Myocyte (in vitro differentiated cells): Measurements from ENCODE around the gene UNC5CL. TPM values are rescaled to one million over a fixed set of nuclear protein-coding genes. Genes with fewer than 3 reads are reported as not detected.

Experiments
- DNase-seq: peaks from one replicate; pipeline ENCODE4 v3.0.0-alpha.2; 2012; ENCODE audit warnings: low read depth
- polyA plus RNA-seq: library from polyadenylated mRNA; unstranded; fragments of >200 nt; gene quantifications from one replicate; pipeline ENCODE4 v1.2.1, GENCODE V29; 2012; ENCODE audit warnings: missing spikeins
- total RNA-seq: library from RNA; depleted of rRNA; stranded (reverse); fragments of >200 nt; gene quantifications from 2 replicates; pipeline ENCODE4 v1.2.3, GENCODE V29; 2014

UNC5CL gene, protein sequence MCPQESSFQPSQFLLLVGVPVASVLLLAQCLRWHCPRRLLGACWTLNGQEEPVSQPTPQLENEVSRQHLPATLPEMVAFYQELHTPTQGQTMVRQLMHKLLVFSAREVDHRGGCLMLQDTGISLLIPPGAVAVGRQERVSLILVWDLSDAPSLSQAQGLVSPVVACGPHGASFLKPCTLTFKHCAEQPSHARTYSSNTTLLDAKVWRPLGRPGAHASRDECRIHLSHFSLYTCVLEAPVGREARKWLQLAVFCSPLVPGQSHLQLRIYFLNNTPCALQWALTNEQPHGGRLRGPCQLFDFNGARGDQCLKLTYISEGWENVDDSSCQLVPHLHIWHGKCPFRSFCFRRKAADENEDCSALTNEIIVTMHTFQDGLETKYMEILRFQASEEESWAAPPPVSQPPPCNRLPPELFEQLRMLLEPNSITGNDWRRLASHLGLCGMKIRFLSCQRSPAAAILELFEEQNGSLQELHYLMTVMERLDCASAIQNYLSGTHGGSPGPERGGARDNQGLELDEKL
- total RNA-seq: 2.3 and 2.7 TPM in 2 replicates
- polyA plus RNA-seq: 0.45 TPM

DNA sequence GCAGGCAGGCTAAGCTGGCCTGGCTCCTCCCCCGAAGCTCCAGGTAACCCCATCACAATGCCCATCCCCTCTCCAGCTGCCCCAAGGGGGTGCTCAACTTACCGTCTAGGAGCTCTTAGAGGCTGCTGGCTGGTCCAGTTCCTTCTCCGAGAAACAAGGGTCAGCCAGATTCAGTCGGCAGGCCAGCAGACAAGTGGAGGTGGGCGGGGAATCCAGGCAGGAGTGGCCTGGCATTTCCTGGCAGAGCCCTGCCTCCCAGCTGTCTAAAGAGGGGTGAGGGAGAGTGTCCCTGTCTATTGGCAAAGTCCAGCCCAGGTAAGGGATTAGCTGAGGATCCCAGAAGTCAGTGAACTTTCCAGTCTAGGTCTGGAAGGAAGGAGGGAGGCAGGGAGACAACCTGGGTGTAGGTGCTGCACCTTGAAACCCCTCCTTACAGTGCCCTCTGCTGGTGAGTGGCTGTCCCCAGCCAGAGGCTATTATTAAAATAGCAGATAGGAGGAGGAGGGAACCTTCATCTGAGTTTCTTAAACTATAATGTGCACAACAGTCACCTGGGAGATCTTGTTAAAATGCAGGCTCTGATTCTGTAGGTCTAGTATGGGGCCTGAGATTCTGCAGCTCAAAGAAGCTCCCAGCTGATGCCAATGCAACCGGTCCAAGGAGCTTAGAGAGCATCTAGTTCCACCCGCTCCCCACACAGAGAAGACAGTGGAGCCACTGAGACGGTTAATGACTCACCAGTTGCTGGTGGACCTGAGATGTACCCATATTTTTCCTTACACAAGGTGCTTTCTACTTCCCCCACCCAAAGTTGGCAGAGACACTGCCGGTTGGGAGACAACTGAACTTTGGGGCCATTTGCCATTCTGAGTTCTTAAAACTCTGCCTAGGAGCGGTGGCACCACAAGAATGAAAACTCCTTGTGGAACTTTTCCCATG is at the start of gene UNC5CL:
TSS of gene UNC5CL (minus strand) at position 162 of the 939 bp plus-strand sequence. CDS start 4,147 bp downstream, outside the sequence.
- no peak for DNase-seq

DNA sequence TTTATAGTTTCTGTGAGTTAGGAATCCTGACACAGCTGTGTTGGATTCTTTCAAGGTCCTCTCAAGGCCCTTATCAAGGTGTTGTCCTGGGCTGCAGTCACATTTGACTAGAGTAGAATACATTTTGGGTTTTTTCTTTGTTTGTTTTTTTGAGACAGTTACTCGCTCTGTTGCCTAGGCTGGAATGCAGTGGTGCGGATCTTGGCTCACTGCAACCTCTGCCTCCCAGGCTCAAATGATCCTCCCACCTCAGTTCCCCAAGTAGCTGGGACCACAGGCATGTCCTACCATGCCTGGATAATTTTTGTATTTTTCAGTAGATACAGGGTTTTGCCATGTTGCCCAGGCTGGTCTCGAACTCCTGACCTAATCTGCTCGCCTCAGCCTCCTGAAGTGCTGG is 49.4 kb upstream of the UNC5CL start:
- DNase-seq: no peak

DNA sequence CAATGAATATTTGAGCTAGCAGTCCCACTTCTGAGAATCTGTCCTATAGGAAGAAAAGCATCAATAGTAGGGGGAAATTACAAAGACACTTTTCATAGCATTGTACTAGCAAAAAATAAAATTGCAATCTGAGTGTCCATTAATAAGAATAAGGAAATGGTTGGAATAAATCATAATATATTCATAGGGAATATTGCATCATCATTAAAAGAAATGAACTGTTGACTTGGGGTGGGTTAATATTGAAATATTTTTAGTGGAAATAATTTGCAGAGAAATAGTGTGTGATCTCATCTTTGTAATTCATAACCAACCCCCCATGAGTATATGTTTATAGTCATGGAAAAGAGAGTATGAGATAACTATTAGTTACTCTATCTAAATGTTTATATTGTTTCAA is 46.2 kb upstream of the UNC5CL start:
- DNase-seq: no peak

DNA sequence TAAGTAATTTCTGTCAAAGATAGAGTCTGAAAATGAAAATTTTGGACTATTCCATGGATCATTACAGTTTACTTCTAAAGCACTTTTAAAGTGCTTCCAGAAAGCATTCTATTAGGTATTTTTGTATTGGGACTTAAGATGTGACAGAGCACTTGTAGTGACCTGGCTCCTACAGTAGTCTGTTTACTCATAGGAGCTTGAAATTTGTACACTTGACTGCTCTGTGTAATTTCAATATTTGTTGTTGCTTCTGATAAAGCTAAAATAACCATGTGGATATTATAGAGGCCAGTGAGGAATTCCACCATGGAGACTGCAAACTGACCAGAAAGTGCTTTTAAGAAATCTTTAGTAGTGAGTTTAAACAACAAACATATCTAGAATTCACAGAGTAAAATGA is 44.1 kb upstream of the UNC5CL start:
- no peak for DNase-seq

DNA sequence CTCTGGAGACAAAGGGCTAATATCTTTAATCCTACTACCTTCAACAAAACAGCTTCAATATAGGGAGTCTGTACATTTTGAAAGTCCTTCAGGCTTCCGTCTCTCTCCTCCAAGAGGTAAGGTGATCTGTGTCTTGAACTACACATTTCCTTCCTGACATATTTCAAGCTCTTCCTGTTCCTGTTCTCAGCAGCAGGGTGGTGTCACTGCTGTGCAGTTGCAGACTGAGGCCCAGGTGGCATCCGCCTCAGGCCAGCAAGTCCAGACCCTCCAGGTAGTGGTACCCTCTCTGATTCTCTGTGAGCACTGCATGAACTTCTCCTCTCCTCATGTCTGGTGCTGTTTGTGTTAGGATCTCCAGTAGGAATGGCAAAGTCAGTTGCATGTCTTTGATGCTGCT is 41.6 kb upstream of the UNC5CL start:
- DNase-seq: no peak

DNA sequence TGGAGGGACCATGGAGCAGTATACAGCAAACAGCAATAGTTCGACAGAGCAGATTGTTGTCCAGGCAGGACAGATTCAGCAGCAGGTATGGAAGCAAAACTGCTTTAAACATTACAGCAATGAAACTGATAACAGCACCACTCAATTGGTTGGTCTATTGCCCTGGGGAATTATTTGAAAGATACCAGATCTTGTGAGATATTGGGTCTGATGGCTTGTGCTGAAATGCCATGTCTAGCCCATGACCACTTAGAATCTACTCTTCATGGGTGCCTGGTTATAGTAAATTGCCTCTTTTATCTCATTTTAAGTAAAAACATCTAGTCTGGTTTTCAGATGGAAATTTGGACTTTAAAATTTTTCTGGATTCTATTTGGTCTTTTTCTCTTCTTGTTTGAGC is 40.1 kb upstream of the UNC5CL start:
- DNase-seq: no peak

DNA sequence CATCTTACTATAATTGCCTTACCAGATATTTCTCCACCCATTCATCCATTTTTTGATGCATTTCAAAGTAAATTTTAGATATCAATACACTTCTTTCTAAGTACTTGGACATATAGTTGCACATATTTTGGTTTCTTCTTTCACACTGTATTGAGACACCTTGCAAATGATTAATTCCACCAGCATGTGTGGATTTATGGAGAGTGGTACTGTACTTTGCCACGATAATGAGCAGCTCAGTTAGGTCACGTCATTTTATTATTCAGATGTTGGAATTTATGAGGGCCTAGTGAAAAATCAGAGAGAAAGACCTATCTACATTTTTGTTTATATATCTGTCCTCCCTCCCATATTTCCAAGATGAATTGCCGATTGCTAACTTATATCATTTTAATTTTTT is 39.1 kb upstream of the UNC5CL start:
- no peak for DNase-seq

DNA sequence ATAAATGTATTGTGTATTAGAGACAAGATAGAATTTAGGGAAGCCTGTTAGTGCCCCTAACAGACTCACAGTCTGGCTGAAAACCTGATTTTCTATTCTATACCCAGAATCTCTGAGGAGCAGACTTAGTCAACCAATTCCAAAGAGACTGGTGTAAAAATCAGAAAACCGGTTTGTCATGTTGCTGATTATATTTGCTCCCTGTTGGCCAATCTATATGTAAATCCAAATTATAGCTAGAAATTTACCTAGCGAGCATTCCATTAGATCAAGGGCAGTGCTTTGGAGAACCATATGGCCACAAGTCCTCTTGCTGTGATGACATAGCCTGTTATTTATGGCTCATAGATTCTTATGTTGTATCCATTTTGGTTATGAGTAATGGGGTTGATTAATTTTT is 38.5 kb upstream of the UNC5CL start:
- no peak for DNase-seq

DNA sequence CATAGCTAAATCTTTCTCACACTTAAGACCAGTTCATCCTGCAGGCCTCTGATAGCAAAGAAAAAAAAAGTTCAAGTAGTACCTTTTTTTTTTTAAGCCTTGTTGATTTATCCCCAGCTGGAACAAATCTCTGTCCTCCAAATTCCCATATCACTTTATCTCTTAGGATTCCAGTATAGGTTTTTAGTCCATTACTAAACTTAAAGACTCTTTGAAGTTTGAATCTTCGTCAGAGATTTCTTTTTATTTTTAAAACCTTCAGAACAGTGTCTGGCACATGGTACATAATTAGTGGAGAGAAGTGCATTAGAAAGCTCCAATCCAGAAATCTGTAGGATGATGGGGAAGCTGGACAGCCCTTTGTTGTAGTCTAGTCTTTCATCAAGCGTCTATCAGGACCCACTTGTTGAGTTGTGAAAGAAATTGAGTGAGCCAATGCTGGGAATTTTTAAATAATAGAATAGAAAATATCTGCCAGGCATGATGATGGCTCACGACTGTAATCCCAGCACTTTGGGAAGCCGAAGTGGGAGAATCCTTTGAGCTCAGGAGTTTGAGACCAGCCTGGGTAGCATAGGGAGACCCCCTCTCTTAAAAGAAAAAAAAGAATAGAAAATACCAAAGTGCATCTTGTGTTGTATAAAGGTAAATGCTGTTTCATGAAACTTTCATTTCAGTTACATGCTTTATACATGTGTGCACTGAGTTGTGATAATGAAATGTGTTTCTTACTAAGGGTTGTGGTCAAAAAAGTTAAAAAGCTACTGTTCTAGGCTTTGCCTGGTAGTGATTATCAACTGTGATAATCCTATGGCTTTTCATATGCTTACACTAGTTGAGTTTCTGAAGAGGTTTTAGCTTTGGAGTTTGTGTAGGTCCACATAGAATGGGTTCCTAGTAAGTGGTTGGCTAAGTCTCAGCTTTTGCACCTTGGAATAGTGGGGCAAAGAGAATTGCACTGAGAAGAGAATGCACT is 36.9 kb upstream of the UNC5CL start:
- DNase-seq: no peak

DNA sequence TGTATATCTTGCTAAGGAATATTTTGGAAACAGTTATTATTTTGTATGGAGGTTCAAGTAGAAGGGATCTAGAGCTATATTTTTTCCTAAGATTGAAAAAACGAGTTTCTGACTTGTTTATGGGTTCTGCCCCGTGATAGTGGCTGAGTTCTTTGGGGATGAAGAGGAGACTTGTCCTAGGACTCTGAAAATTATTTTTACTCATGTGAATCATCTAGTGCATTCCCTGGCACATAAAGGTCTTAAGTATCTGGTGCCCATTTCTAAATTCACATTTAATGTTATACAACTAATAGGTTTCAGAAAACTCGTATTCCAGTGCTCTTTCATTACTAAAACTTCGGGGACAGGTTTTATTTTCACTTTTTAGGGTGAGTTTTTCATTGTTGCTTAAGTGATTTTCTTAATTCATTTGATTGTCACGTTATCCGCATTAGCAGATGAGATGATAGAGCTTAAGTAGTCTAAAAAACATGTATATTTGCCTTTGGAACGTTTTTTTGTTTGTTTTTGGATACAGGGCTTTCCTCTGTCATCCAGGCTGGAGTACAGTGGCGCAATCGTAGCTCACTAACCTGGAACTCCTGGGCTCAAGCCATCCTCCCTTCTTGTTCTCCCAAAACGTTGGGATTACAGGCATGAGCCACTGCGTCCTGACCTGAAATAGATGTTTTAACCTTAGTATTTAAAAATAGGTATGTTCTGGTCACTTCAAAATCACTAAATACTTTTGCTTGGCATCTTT is 35.8 kb upstream of the UNC5CL start:
- DNase-seq: no peak

DNA sequence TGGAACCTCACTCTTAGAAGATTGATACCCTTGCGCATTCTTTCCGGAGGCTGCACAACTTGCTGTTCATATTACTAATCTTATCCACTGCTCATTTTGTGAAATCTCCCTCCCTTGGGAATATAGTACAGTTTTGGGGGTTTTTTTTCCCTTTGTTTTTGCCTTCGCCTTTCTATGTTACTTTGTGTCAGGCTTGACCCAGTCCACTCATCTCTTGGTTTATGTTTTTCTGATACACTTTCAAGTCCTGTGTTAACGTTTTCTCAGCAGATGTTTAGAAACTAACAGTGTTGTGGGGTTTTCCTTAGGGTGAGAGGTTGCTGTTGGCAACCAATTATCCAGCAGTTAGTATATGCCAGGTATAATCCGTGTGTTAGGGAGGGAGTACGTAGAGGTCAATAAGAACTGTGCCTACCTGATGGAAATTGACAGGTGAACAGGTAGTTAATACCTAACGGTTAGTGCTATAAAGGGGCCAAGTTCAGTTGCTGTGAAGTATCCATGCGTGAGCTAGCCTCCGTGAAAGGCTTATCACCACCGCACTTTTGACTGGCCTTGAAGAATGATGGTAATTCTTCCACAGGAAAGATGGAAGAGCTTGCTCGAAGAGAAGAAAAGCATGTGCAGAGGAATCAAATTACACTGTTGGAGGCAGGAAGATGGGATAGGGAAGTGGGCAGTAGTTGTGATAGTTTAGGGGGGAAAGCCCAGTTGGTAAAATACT is 35.1 kb upstream of the UNC5CL start:
- peak; percentile 53 for DNase-seq

DNA sequence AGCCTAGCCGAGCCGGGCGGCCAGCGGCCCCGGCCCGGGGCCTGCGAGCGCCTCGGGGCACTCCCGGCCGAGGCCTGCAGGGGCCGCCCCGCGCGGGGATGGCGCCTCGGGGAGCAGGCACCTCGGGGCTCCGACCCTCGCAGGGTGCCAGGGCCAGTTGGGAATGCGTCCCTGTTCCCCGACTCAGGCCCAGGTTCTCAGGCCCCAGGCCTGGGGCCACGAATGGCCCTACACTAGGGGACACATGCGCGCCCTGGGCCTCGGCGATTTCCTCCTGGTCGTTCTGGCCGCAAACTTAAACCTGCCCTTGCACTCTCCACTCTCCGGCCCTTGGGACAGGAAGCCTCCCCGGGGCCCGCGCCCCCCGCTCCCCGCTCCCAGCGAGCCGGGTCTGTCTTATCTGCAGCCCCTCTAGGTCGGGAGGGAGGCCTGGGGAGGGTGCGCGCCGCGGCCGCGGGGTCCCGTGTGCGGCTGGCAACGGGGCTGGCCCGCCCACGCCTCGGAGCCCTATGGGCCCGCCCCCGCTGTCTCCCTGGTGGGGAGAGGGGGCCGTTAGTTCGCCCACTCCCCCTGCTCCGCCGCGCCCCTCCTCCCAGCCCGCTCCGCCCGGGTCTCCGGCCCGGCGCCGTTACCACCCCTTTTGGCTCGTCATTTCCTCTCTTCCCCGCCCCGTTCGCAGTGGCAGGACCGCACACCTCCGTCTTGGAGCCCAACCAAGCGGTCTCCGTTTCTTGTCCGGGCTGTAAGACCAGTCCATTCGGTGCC is 34.4 kb upstream of the UNC5CL start:
- DNase-seq: peak; percentile 83

DNA sequence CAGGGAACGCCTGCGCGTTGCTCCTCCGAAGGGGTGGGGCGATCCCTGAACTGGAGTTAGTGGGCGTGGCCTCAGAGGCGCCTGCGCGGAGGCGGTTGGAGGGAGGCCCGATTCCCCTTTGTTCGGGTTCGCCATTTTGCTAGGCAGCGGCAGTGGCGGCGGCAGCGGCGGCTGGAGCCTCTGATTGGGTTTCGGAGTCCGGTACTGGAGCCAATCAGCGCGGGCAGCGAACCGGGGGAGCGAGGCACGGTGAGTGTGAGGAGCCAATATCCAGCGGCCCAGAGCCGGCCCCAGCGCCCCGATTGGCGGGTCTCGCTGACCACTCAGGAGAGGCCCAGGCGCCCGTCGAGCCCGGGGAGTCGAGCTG is 33.8 kb upstream of the UNC5CL start, which contains the start of gene NFYA:
TSS of gene NFYA (plus strand) at position 139 of the 367 bp plus-strand sequence. CDS start 6,116 bp downstream, outside the sequence.
- DNase-seq: no peak

DNA sequence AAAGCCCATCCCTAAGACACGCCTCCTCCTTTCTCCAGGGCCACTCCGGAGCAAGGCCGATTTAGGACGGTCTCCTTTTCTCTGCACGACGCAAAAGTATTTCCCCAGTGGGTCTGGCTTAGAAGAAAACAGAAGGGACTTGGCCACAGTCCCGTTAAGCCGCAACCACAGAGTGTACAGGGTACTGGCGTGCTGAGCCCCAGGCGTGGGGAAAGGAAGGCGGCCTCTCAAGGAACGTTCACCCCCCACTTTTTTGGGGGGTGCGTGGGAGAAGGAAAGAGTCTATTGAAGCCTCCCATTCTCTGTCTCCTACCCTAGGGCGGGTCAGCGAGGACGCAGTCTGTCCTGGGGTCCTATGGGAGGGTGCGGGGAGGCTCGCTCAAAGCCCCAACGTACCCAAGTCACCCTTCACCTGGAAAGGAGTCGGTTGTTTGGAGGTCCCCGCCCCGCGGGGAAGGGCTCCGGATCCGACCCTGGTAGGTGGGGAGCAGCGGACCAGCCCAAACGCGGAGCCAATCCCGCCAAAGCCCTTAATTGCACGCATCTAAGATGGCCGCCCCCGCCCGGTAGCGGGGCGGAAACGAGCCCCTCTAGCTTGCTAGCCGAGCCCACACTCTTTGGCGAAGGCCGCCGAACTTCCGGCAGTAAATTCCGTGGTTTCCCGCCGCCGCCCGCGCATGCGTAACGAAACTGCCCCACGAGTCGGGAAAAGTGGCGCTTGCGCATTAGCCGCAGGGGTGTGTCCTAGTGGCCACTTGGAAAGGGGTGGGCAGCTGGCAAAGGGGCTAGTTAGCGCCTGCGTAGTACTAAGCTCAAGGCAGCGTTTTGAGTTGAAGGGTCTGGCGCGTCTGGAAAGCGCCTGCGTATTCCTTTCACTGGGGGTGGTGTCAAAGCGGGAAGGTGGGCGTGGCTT is 33.2 kb upstream of the UNC5CL start, which contains the start of gene OARD1:
TSS of gene OARD1 (minus strand) at position 434 of the 913 bp plus-strand sequence. CDS start 722 bp downstream, outside the sequence.
- DNase-seq: peak; percentile 100

DNA sequence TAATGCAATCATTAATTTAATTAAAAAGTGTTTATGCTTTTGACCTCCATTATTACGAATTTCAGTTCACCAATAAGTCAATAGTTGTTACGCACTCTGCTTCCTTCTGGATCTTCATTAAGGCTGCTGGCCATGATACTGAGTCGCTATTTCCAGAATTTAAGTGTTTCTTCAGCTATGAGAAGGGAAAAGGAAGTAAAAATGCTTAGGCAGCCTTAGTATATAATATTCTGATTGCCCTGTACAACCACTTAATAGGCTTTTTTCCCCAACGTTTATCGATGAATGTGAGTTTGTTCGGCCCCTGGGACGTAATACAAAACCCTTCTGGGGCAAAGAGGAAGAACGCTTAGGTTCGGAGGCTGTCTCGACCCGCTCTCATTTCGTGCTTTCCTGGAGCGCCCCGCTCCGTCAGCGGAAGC is 32.5 kb upstream of the UNC5CL start:
- no peak for DNase-seq

DNA sequence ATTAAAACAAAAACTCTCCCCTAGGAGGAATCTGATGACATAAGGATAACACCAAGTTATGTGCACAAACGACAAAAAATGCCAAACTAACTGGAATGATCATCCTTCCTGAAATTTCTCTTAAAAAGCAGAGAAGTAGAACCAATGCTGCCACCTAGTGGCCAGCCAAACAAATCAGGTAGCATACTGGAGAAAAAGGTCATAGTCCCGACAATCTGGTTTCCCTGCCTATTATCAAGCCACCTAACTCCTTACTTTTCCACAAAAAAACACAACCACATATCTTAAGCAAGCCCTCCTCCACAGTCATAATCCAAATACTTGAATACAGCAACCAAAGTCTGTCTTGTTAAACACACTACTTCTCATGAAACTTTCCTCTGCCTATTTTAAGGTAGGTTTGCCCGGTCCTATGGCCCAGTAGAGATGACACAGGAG is 27.9 kb upstream of the UNC5CL start:
- peak; percentile 80 for DNase-seq

DNA sequence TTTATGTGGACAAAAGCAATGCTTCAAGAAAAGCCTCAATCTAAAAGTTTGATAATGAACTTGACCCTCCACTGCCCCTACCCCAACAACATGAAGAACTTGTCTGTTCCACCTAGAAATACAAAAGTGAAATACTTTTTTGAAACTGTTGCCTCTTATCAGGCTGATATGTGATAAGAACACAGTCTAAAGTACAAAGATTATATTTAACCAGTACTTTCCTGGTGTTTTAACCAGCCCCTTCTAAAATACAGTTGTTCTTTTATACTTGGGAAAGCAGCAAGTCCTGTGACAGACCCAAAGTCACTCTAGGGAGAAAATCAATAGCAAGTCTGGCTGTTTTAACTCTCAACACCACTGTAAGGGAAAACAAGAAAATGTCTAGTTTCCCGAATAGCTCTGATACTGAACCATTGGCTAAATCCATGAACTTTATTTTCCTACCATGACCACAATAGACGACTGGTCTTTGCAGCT is 26.6 kb upstream of the UNC5CL start:
- no peak for DNase-seq
